Epidermal melanocyte (primary cell): ENCODE measurements around the gene SNX30.

Source experiments
- DNase-seq: peaks from one replicate; pipeline ENCODE4 v3.0.0; 2011; ENCODE audit warnings: low spot score; ENCODE audit not compliant: insufficient read length

SNX30 gene

GRCh38 chr9:112820881-112821280 is 70.3 kb downstream of the SNX30 start:
- DNase-seq: no peak

- no peak for DNase-seq
Measured at GRCh38 chr9:112822618-112823017, 72.1 kb downstream of the SNX30 start.

DNA sequence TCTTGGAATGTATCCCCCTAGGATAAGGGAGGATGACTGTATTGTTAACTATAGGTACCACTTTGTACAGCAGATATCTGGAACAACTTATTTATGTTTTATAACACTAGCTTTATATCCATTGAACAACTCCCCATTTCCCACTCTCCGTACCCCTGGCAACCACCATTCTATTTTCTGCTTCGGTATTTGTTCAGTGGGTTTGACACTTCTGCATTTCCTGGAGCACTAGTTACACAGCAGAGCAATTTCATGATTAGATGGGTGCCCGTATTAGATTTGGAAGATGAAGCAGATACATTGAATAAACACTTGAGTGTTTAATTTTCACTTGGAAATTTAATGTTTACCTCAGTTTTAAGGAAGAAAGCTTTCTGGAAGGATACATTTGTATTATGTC is 72.7 kb downstream of the SNX30 start:
- DNase-seq: no peak

GRCh38 chr9:112831281-112831851 is 80.8 kb downstream of the SNX30 start:
- DNase-seq: no peak

GRCh38 chr9:112831969-112832368 is 81.4 kb downstream of the SNX30 start:
- no peak for DNase-seq

GRCh38 chr9:112833081-112833480 is 82.5 kb downstream of the SNX30 start:
- no peak for DNase-seq

DNA sequence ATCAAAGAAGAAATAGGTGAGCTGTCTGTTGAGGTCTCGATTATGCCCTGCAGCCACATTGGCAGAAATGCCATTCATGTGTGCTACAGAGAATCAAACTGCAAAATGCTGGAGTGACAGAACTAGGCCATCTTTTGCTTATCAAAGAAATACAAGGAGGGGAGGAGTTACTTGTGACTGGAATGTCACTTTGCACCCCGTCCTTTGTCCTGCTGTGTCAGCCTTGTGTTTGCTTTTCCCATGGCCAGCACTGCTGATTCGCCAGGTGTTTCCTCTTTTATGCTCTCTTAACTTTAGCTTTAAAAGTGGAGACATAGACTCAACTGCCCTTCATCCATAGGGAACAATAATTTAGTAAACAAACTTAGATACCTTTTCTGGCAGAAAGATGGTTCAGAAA is 85.8 kb downstream of the SNX30 start:
- DNase-seq: no peak

DNA sequence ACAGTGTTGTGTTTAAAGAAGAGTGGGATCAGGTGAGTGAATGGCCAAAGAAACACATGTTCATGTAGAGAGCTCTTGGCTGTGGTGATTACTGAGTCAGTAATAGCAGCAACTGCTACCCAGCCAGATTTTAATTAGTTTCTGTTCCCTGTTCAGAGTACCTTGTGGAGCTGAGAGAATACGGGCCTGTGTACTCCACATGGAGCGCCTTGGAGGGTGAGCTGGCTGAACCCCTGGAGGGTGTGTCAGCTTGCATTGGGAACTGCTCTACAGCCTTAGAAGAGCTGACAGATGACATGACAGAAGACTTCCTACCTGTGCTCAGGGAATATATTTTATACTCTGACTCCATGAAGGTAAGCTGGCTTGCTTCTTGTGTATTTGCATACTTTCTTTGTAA is 87.8 kb downstream of the SNX30 start:
- no peak for DNase-seq

DNA sequence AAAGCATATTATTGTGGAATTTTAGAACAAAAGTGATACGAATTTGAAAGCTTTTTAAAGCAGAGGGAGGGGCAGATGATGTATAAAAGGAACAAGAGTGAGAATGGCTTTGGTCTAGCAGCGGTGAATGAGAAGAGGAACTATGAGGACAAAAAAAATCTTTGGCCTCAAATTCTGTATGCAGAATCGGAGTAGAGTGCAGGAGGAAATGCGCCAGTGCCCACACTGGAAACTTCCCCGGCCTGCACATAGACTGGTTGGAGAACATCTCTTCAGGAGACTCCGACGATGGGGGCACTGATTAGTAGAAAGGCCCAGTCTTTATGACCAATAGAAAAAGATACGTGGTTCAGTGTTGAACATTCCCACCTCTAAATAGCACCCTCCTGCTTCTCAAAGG is 88.8 kb downstream of the SNX30 start:
- DNase-seq: no peak

DNA sequence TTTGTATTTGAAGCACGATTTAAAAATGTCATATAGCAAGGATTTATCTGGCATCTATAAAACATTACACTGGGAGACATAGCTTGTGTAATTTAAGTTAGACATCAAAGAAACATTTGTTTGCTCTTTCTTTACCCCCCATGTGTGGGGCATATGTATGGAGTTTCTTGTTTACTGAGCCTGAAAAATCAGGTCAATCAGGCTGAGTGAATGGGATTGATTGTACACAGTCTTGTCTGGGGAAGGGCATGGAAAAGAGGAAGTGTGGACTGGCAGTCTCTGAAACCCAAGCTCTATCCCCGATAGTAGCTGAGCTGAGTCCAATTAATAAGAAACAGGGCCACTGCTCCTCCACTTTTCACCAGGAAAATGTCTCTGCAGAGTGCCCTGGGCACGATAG is 90.7 kb downstream of the SNX30 start:
- DNase-seq: peak; percentile 87

- no peak for DNase-seq
Measured at GRCh38 chr9:112842555-112842954, 92.0 kb downstream of the SNX30 start.

DNA sequence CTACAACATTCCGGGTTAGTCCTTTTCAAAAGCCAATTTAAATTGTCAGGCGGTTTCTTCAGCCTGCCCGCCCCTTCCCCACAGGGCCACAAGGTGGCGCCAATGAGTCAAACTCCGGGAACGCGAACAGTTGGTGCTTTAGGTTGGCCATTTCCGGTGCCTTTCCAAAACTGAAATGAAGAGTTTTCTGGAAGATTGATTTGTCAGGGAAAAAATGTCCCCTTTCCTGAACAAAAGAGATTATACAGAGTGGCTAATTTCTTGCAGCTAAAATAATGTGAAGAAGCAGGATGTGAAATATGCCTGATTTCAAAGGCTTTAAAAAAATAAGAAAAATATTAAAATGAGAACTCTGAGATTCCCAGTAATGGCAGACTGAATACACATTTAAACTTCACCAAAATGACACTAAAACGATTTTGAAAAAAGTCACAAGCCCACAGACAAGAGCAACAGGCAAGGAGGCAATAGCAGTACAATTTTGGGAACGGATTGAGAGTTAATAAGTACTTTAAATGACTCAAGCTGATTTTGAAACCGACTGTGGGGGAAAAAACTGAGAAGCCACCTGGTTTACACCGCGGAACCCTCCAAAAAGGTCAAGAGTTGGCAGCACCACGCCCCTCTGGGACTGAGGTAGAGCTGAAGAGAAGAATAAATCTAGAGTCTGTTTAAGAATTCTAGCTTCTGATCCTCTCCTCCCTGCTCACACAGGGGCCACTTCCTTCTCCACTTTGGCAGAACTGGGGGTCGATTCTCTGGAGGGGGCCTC is 94.4 kb downstream of the SNX30 start:
- peak; percentile 78 for DNase-seq

- no peak for DNase-seq
Measured at GRCh38 chr9:112846528-112847488, 96.2 kb downstream of the SNX30 start.

DNA sequence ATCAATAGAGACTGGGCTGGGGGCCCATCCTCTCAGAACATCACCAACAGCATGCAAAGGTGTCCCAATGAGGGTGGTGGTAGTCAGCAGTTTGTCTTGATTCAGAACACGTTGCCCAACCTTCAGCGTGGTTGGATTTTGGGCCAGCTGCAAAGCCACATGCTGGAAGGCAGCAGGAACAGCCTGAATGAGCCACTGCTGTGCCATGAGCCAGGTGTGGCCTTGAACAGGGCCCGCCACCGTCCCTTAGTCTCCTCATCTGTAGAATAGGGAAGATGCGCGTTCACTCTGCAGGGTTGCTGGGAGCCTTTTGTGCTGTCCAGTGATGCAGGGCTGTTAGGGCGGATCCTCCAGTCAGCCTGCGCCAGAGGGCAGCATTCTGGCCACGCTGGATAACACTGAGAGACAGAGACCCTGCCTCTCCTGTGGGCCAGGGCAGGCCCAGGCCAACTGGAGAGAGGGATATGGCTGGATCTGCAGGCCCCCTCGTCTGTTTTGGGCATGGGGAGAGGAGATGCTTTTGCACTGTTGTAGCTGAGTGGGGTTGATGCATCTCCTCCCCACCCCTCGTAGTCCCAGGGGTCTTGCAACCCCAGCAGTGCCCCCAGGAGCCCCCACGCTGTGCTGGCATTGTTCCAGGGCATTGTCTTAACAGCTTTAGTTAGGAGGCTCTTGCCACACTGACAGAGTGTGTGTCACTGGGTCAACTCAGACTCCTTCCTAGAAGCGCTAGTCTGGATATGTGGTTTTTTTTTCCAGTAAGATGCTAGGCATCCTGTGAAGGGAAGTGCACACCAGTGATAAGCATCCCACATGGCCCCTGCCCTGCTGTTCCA is 98.0 kb downstream of the SNX30 start:
- DNase-seq: no peak

GRCh38 chr9:112849363-112849922 is 98.9 kb downstream of the SNX30 start:
- DNase-seq: no peak

DNA sequence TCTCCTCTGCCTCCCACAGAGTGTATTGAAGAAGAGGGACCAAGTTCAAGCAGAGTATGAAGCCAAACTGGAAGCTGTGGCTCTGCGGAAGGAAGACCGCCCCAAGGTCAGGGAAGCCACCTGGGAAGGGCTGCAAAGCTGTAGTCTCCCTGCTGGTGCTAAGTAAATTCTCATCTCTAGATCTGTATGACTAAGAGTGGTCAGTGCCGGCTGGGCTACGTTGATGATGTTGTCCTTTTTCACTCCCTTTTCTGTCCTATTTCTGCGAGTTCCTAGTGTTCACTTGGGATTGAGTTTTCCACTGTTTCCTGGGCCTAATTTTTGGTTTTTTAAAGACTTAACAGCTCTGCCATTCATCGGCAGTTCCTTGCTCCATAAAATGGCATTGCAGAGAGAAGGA is 100.3 kb downstream of the SNX30 start:
- DNase-seq: no peak

DNA sequence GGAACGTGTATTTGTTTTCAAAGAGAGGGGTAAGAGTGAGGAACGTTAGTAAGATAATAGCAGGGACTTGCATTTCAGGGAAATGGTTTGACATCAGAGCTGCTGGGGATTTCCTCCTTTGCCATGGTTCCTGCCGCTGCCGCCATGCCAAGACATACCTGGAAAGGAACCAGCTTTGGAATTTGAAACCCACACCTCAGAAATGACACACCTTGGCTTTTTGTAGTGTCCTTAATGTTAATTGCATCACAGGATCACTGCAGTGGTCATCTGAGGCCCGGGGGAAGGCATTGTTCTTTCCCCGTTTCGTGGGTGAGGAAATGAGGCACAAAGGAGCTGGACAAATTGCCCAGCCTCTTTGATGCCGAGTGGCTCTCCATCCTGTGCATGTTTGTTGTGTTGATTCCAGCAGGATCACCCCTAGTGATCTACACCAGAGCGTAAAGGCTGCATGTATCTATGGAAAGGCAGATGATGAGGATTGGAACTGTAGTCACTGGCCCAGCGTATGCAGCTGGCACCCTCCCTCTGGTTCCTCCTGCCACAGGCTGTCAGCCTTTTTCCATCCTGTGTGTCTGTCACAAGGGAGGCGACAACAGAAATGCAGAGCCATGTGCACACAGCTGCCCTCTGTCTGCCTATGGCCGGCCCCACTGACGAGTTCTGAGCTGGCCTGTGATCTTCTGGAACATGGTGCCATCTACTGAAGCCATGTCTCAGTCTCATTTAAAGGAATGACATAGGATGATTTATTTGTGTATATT is 102.4 kb downstream of the SNX30 start:
- DNase-seq: no peak

- no peak for DNase-seq
Measured at GRCh38 chr9:112853882-112854585, 103.5 kb downstream of the SNX30 start.

GRCh38 chr9:112854657-112855056 is 104.1 kb downstream of the SNX30 start:
- DNase-seq: no peak

DNA sequence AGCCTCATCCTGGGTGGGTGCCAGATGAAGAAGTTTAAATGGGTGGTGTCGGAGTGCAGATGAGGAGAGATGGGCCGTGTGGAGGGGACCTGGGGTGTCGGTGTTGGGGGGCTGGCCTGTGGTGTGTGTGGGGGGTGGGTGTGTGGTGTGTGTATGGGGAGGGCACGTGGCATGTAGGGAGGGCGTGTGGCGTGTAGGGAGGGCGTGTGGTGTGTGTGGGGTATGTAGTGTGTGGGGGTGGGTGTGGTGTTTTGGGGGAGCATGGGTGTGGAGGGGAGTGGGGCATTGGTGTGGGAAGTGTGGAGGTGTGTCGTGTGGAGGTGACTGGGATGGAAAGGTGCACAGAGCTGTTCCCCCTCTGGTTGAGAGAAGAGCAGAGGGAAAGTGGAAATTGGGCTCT is 105.6 kb downstream of the SNX30 start:
- no peak for DNase-seq
